HL-60/S4 (cell line): ENCODE data around the gene SCN5A.

Source experiments
- in situ Hi-C: fragments of 300-500 bp; cut with MboI; formaldehyde crosslinking; loops from 2 replicates; pipeline ENCODE4 v1.14.3; 2022; ENCODE audit warnings: low sequenced_read_pairs

The SCN5A gene

GRCh38 chr3:38511546-38511945 lies 137.9 kb downstream of the SCN5A start:
- in situ Hi-C loops: no loop called here

DNA sequence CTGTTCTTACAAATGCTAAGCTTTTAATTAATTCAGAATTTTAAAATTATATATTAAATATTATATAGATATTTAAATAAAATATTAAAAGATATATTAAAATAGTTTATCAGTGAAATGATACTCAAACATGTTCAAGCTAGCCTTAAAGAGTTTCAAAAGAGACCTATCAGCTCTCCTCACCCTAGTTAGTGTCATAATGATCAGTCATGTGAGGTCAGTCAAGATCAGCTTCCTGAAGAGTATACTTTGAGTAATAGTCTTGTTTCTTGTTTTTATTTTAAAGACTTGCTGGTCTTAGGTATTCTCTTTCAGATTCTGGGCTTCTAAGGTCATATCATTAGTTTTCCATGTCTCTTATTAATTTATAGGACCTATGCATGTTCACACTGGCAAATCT lies 138.9 kb downstream of the SCN5A start:
- in situ Hi-C loops: no loop called here

- in situ Hi-C loops: no loop called here
Measured at GRCh38 chr3:38509732-38510131, 139.8 kb downstream of the SCN5A start.

DNA sequence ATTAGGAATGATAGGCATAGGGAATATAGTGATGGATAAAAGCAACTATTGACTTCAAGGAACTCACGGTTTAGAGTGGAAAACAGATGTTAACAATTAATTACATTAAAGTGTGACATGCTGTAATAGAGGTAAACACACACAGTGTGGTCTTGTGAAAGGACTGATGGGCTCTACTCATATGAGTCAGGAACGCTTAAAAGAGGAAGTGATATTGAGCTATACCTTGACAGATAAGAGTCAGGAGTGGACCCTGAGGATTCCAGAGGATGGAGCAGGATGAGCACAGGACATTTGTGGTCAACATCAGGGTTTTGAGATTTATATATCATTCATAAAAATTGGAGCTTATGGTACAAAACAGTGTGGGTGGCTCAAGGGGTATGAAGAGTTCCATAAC lies 142.4 kb downstream of the SCN5A start:
- in situ Hi-C loops: no loop called here

GRCh38 chr3:38500688-38501417 lies 148.6 kb downstream of the SCN5A start:
- in situ Hi-C loops: no loop called here
